ENCODE measurements around the gene UGT1A5. TPM values are rescaled to one million over a fixed set of nuclear protein-coding genes. Genes with fewer than 3 reads are reported as not detected.

UGT1A5 gene
- total RNA-seq, 2 experiments from 2014 or later, result not detected

- Mint-ChIP-seq H3K4me3 (no peak overlapping the region), H3K27ac (no peak overlapping the region), H3K4me1 (no peaks in the 10 kb centered on the region), H3K9me3 (ENCODE audit: low read depth) (no peaks in the 10 kb centered on the region), H3K27me3 (peaks cover 3% of the 10 kb centered on the region), H3K36me3 (ENCODE audit: low read depth) (no peaks in the 10 kb centered on the region)
- intact Hi-C loops (cut with DNase I, micrococcal nuclease), result no loop called here
- DNase-seq, result no peak
- ChIA-PET POLR2A (no interaction called here), CTCF (no interaction called here)
- ATAC-seq, result no peak
Observed at GRCh38 chr2:233816771-233817170, 104.1 kb downstream of the UGT1A5 start.

- ChIA-PET POLR2A (no interaction called here), CTCF (no interaction called here)
- Mint-ChIP-seq H3K27ac (no peak overlapping the region), H3K36me3 (ENCODE audit: low read depth) (no peaks in the 10 kb centered on the region), H3K9me3 (ENCODE audit: low read depth) (no peaks in the 10 kb centered on the region), H3K4me3 (no peak overlapping the region), H3K27me3 (peaks cover 1% of the 10 kb centered on the region), H3K4me1 (no peaks in the 10 kb centered on the region)
- intact Hi-C loops (cut with DNase I, micrococcal nuclease), result no loop called here
- DNase-seq (no peak), ATAC-seq (no peak)
Observed at GRCh38 chr2:233817361-233817911, 104.7 kb downstream of the UGT1A5 start.

GRCh38 chr2:233817995-233818638 lies 105.4 kb downstream of the UGT1A5 start:
- DNase-seq, result no peak
- no peaks in the 10 kb centered on the region for H3K9me3 Mint-ChIP-seq (ENCODE audit: low read depth)

GRCh38 chr2:233818639-233819621 lies 106.2 kb downstream of the UGT1A5 start:
- no peak overlapping the region for H3K4me3 Mint-ChIP-seq
- ChIA-PET CTCF (interaction anchor here (0.6 kb wide), 1 partner anchor 216 kb away, joined by 3 read pairs; no protein-coding TSS in a partner anchor), POLR2A (no interaction called here)
- ATAC-seq (no peak), DNase-seq (no peak)
- intact Hi-C loops (cut with DNase I, micrococcal nuclease), result no loop called here
- H3K36me3 Mint-ChIP-seq (ENCODE audit: low read depth), result no peaks in the 10 kb centered on the region
- no peaks in the 10 kb centered on the region for H3K4me1 Mint-ChIP-seq
- H3K9me3 Mint-ChIP-seq (ENCODE audit: low read depth), result no peaks in the 10 kb centered on the region
- H3K27ac Mint-ChIP-seq, result no peak overlapping the region
- peaks cover 1% of the 10 kb centered on the region for H3K27me3 Mint-ChIP-seq

More at GRCh38 chr2:233817995-233818638, 105.4 kb downstream of the UGT1A5 start:
- ChIA-PET CTCF (interaction anchor here (0.6 kb wide), 1 partner anchor 215 kb away, joined by 3 read pairs; no protein-coding TSS in a partner anchor), POLR2A (no interaction called here)
- no peak for ATAC-seq
- intact Hi-C loops (cut with DNase I, micrococcal nuclease), result no loop called here
- H3K27ac Mint-ChIP-seq, result no peak overlapping the region
- no peaks in the 10 kb centered on the region for H3K4me1 Mint-ChIP-seq
- no peaks in the 10 kb centered on the region for H3K36me3 Mint-ChIP-seq (ENCODE audit: low read depth)
- peaks cover 1% of the 10 kb centered on the region for H3K27me3 Mint-ChIP-seq
- no peak overlapping the region for H3K4me3 Mint-ChIP-seq

- peaks cover 1% of the 10 kb centered on the region for H3K27me3 Mint-ChIP-seq
- H3K4me3 Mint-ChIP-seq, result no peak overlapping the region
- H3K36me3 Mint-ChIP-seq (ENCODE audit: low read depth), result no peaks in the 10 kb centered on the region
- no peak for ATAC-seq
- H3K9me3 Mint-ChIP-seq (ENCODE audit: low read depth), result no peaks in the 10 kb centered on the region
- ChIA-PET CTCF (no interaction called here), POLR2A (no interaction called here)
- H3K27ac Mint-ChIP-seq, result no peak overlapping the region
- intact Hi-C loops (cut with DNase I, micrococcal nuclease), result no loop called here
- no peaks in the 10 kb centered on the region for H3K4me1 Mint-ChIP-seq
- DNase-seq, result no peak
Observed at GRCh38 chr2:233819884-233820773, 107.4 kb downstream of the UGT1A5 start.

GRCh38 chr2:233820774-233821105 lies 108.0 kb downstream of the UGT1A5 start:
- H3K27ac Mint-ChIP-seq, result no peak overlapping the region
- ATAC-seq, result no peak
- intact Hi-C loops (cut with DNase I, micrococcal nuclease), result no loop called here
- no peaks in the 10 kb centered on the region for H3K4me1 Mint-ChIP-seq
- no peak for DNase-seq
- no peaks in the 10 kb centered on the region for H3K9me3 Mint-ChIP-seq (ENCODE audit: low read depth)
- CTCF ChIA-PET, result no interaction called here
- peaks cover 1% of the 10 kb centered on the region for H3K27me3 Mint-ChIP-seq
- no peak overlapping the region for H3K4me3 Mint-ChIP-seq
- POLR2A ChIA-PET, result no interaction called here
- H3K36me3 Mint-ChIP-seq (ENCODE audit: low read depth), result no peaks in the 10 kb centered on the region

GRCh38 chr2:233821196-233821595 lies 108.5 kb downstream of the UGT1A5 start:
- Mint-ChIP-seq H3K4me1 (no peaks in the 10 kb centered on the region), H3K4me3 (no peak overlapping the region), H3K27ac (no peak overlapping the region), H3K9me3 (ENCODE audit: low read depth) (no peaks in the 10 kb centered on the region), H3K27me3 (peaks cover 1% of the 10 kb centered on the region), H3K36me3 (ENCODE audit: low read depth) (no peaks in the 10 kb centered on the region)
- ChIA-PET POLR2A (no interaction called here), CTCF (no interaction called here)
- intact Hi-C loops (cut with DNase I, micrococcal nuclease), result no loop called here
- ATAC-seq (no peak), DNase-seq (no peak)

GRCh38 chr2:233821709-233822100 lies 109.0 kb downstream of the UGT1A5 start:
- POLR2A ChIA-PET, result no interaction called here
- DNase-seq, result no peak
- ATAC-seq, result no peak
- CTCF ChIA-PET, result no interaction called here
- Mint-ChIP-seq H3K27me3 (peaks cover 1% of the 10 kb centered on the region), H3K4me1 (no peaks in the 10 kb centered on the region), H3K27ac (no peak overlapping the region), H3K36me3 (ENCODE audit: low read depth) (no peaks in the 10 kb centered on the region), H3K9me3 (ENCODE audit: low read depth) (no peaks in the 10 kb centered on the region), H3K4me3 (no peak overlapping the region)
- intact Hi-C loops (cut with DNase I, micrococcal nuclease), result no loop called here

GRCh38 chr2:233822101-233822771 lies 109.5 kb downstream of the UGT1A5 start:
- no peaks in the 10 kb centered on the region for H3K4me1 Mint-ChIP-seq
- intact Hi-C loops (cut with DNase I, micrococcal nuclease), result no loop called here

More at GRCh38 chr2:233822101-233822771, 109.5 kb downstream of the UGT1A5 start:
- ChIA-PET CTCF (interaction anchor here (0.5 kb wide), 1 partner anchor 14 kb away, joined by 3 read pairs; no protein-coding TSS in a partner anchor), POLR2A (no interaction called here)
- DNase-seq, result no peak
- Mint-ChIP-seq H3K36me3 (ENCODE audit: low read depth) (no peaks in the 10 kb centered on the region), H3K4me3 (no peak overlapping the region), H3K27me3 (peaks cover 1% of the 10 kb centered on the region), H3K27ac (no peak overlapping the region), H3K9me3 (ENCODE audit: low read depth) (no peaks in the 10 kb centered on the region)
- no peak for ATAC-seq
